Prostate gland (tissue), 2 donors: ENCODE results near the gene CABLES2.

Experiments used
- POLR2A ChIP-seq: fragments of 450-650 bp; IDR thresholded peaks from one replicate; pipeline ENCODE4 v1.6.1; 2016; ENCODE audit warnings: antibody characterized with exemption, mild to moderate bottlenecking
- TF ChIP-seq, protein P1 (sequence below), 4 experiments: fragments of 200-600 bp in 2 of 4; fragments of 450-650 bp in 2 of 4; sonication (generic) in 2 of 4; IDR thresholded peaks; 1 replicate in 3 of 4; 2 replicates in 1 of 4; pipeline ENCODE4 v1.5.1; 2016 to 2019; ENCODE audit warnings: antibody characterized with exemption in 4 of 4, mild to moderate bottlenecking in 2 of 4, moderate library complexity in 2 of 4

DNA sequence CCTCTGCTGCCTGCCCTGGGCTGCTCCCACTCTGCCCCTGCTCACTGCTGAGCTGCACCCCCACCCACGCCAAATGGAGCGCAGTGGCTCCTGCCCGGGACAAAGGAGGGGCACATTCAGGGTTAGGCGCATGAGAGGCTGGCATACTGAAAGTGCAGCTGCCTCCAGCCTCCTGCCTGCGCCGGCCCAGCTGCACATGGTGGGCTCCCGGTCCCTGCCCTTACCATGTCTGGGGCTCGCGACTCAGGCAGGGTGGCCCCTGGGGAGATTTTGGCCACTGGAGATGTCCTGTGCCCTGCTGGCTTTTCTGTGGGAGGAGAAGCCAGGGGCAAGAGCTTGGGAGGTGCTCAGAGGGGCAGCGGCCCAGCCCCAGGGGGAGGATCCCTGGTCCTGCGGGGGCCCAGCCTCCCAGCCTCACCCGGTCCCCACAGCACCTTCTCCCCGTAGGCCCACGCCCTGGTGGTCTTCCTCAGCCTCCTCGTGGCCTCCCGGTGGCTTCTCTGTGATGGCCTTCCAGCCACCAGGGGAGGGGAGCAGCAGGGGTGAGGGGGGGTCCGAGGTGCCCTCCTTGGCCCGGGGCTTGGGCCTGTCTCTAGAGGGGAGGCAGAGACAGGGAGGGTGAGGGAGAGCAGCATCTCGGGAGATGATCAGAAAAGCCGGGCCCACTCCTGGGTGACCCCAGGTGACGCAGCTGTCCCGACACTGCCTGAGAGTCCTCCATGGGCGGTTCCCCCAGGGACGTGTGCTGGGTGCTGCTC lies 8.4 kb upstream of the CABLES2 start:
- TF ChIP-seq, protein P1, sequence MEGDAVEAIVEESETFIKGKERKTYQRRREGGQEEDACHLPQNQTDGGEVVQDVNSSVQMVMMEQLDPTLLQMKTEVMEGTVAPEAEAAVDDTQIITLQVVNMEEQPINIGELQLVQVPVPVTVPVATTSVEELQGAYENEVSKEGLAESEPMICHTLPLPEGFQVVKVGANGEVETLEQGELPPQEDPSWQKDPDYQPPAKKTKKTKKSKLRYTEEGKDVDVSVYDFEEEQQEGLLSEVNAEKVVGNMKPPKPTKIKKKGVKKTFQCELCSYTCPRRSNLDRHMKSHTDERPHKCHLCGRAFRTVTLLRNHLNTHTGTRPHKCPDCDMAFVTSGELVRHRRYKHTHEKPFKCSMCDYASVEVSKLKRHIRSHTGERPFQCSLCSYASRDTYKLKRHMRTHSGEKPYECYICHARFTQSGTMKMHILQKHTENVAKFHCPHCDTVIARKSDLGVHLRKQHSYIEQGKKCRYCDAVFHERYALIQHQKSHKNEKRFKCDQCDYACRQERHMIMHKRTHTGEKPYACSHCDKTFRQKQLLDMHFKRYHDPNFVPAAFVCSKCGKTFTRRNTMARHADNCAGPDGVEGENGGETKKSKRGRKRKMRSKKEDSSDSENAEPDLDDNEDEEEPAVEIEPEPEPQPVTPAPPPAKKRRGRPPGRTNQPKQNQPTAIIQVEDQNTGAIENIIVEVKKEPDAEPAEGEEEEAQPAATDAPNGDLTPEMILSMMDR (IDR thresholded peaks at IDR 0.05), result no peak
- TF ChIP-seq POLR2A, result no peak
